H4 (cell line): ENCODE measurements around the gene FHOD1. TPM values are rescaled to one million over a fixed set of nuclear protein-coding genes. Genes with fewer than 3 reads are reported as not detected.

ENCODE experiments used
- DNase-seq: peaks from one replicate; pipeline ENCODE4 v3.0.0-alpha.2; 2015; ENCODE audit warnings: low spot score
- total RNA-seq: library from RNA; depleted of rRNA; stranded (reverse); fragments of >200 nt; shearing (Covaris generic); gene quantifications from 2 replicates; pipeline ENCODE4 v1.2.3, GENCODE V29; 2014

FHOD1 gene
- total RNA-seq, 1 experiment from 2014 or later: 18.4 TPM

- DNase-seq: no peak
Measured at GRCh38 chr16:67208154-67208896, 39.0 kb downstream of the FHOD1 start.

GRCh38 chr16:67207249-67208091 lies 39.8 kb downstream of the FHOD1 start:
- peak; percentile 43 for DNase-seq

- DNase-seq: no peak
Measured at GRCh38 chr16:67206838-67207248, 40.4 kb downstream of the FHOD1 start.

GRCh38 chr16:67206129-67206837 lies 41.0 kb downstream of the FHOD1 start:
- DNase-seq: no peak

- no peak for DNase-seq
Measured at GRCh38 chr16:67204076-67204475, 43.2 kb downstream of the FHOD1 start.

- no peak for DNase-seq
Measured at GRCh38 chr16:67202956-67203493, 44.3 kb downstream of the FHOD1 start.

GRCh38 chr16:67202426-67202825 lies 44.9 kb downstream of the FHOD1 start:
- no peak for DNase-seq

GRCh38 chr16:67201411-67202345 lies 45.6 kb downstream of the FHOD1 start:
- DNase-seq: no peak

- DNase-seq: no peak
Measured at GRCh38 chr16:67200491-67200890, 46.8 kb downstream of the FHOD1 start.

GRCh38 chr16:67199808-67200198 lies 47.5 kb downstream of the FHOD1 start:
- no peak for DNase-seq

GRCh38 chr16:67199011-67199807 lies 48.1 kb downstream of the FHOD1 start, which contains the start of gene ELMO3:
TSS of gene ELMO3 (plus strand) at chr16:67199131. CDS start at chr16:67199327, 196 bp downstream.
- no peak for DNase-seq

GRCh38 chr16:67198238-67198734 lies 49.0 kb downstream of the FHOD1 start:
- no peak for DNase-seq

- no peak for DNase-seq
Measured at GRCh38 chr16:67197704-67198103, 49.6 kb downstream of the FHOD1 start.

- no peak for DNase-seq
Measured at GRCh38 chr16:67196881-67197280, 50.4 kb downstream of the FHOD1 start.

- DNase-seq: no peak
Measured at GRCh38 chr16:67195676-67196075, 51.6 kb downstream of the FHOD1 start.

GRCh38 chr16:67194260-67194659 lies 53.0 kb downstream of the FHOD1 start:
- no peak for DNase-seq

GRCh38 chr16:67193536-67193935 lies 53.7 kb downstream of the FHOD1 start:
- no peak for DNase-seq

- no peak for DNase-seq
Measured at GRCh38 chr16:67192781-67193361, 54.4 kb downstream of the FHOD1 start.

- DNase-seq: peak; percentile 93
Measured at GRCh38 chr16:67191995-67192681, 55.1 kb downstream of the FHOD1 start, which contains the start of gene E2F4. TSS of gene E2F4 (plus strand) at chr16:67192155. CDS start at chr16:67192228, 73 bp downstream.
